HEK293 (cell line): ENCODE results near the gene NEGR1.

Experiments used
- CTCF ChIP-seq: fragments of 450-650 bp; formaldehyde crosslinking; IDR thresholded peaks from 2 replicates; pipeline ENCODE4 v1.5.1; 2016; ENCODE audit warnings: missing biosample characterization, missing genetic modification characterization
- GLIS1 ChIP-seq: fragments of 450-650 bp; formaldehyde crosslinking; IDR thresholded peaks from 2 replicates; pipeline ENCODE4 v1.5.1; 2016; ENCODE audit warnings: missing biosample characterization, missing genetic modification characterization
- KLF16 ChIP-seq: fragments of 450-650 bp; formaldehyde crosslinking; IDR thresholded peaks from 2 replicates; pipeline ENCODE4 v1.5.1; 2017; ENCODE audit warnings: missing biosample characterization, missing genetic modification characterization
- MZF1 ChIP-seq: fragments of 450-650 bp; formaldehyde crosslinking; IDR thresholded peaks from 2 replicates; pipeline ENCODE4 v1.5.1; 2017; ENCODE audit warnings: missing biosample characterization, missing genetic modification characterization, borderline replicate concordance
- REST ChIP-seq: fragments of 450-650 bp; formaldehyde crosslinking; IDR thresholded peaks from 2 replicates; pipeline ENCODE4 v1.5.1; 2016; ENCODE audit warnings: missing biosample characterization, missing genetic modification characterization
- ZBTB1 ChIP-seq: fragments of 450-650 bp; formaldehyde crosslinking; IDR thresholded peaks from 2 replicates; pipeline ENCODE4 v1.5.1; 2016; ENCODE audit warnings: missing biosample characterization, missing genetic modification characterization
- ZBTB7A ChIP-seq: fragments of 450-650 bp; formaldehyde crosslinking; IDR thresholded peaks from 2 replicates; pipeline ENCODE4 v1.5.1; 2016; ENCODE audit warnings: low read depth, missing biosample characterization, missing genetic modification characterization
- ZFP3 ChIP-seq: fragments of 450-650 bp; formaldehyde crosslinking; IDR thresholded peaks from 2 replicates; pipeline ENCODE4 v1.5.1; 2016; ENCODE audit warnings: low read depth, missing biosample characterization, missing genetic modification characterization
- ZNF133 ChIP-seq: fragments of 450-650 bp; formaldehyde crosslinking; IDR thresholded peaks from 2 replicates; pipeline ENCODE4 v1.5.1; 2016; ENCODE audit warnings: missing biosample characterization, missing genetic modification characterization
- ZNF274 ChIP-seq, 2 experiments: fragments of 200-500 bp in 1 of 2; fragments of 450-650 bp in 1 of 2; sonication (Bioruptor generic) in 1 of 2; formaldehyde crosslinking in 1 of 2; IDR thresholded peaks; 2 replicates each; pipeline versions ENCODE4 v1.5.1 to v1.6.1; 2014 to 2016; ENCODE audit warnings: borderline replicate concordance in 1 of 2, inconsistent platforms in 1 of 2, low read length in 1 of 2, missing biosample characterization in 1 of 2, missing genetic modification characterization in 1 of 2
- ZNF335 ChIP-seq: fragments of 450-650 bp; formaldehyde crosslinking; conservative IDR thresholded peaks from 2 replicates; pipeline ENCODE4 v1.5.1; 2016; ENCODE audit warnings: missing biosample characterization, missing genetic modification characterization

- TF ChIP-seq CTCF (tag by site-specific recombination) (no peak), GLIS1 (tag by site-specific recombination) (no peak), MZF1 (tag by site-specific recombination) (no peak), ZBTB1 (tag by site-specific recombination) (no peak), ZNF335 (tag by site-specific recombination) (no peak), ZNF133 (tag by site-specific recombination) (no peak), ZFP3 (no peak), REST (tag by site-specific recombination) (no peak), KLF16 (no peak), ZBTB7A (no peak), ZNF274 (IDR thresholded peaks at IDR 0.05; ENCODE audit: low read length) (no peak), ZNF274 (tag by site-specific recombination; IDR thresholded peaks at IDR 0.05; ENCODE audit: borderline replicate concordance) (no peak)
Measured at GRCh38 chr1:71980556-71980955, 301.8 kb downstream of the NEGR1 start.
